ENCODE measurements around the gene MAG. TPM values are rescaled to one million over a fixed set of nuclear protein-coding genes. Genes with fewer than 3 reads are reported as not detected.

Gene MAG
- total and polyA plus RNA-seq, 4 donors: 0.42 TPM; not detected in 3

DNA sequence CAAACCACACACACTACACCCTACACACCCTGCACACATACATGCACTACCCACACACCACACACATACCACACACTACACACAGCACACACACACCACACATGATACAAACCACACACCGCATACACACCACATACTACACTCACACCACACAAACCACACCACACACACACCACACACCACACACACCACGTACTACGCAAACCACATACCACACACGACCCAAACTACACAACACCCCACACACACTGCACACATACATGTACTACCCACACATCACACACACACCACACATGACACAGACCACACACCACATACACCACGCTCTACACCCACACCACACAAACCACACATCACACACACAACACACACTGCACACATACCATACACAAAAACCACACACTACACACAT lies 6.6 kb downstream of the MAG start:
- WGBS, 2 donors: 93 to 94% methylated on average over 5 of the region's 5 CpGs
- H3K9me3 ChIP-seq (ENCODE audit: control insufficient read depth, low read length): no peaks in the 10 kb centered on the region
- H3K27ac ChIP-seq (ENCODE audit: low read depth in 1 of 2, low read length in 2 of 2): no peak overlapping the region
- no peak for DNase-seq
- H3K4me1 ChIP-seq (ENCODE audit: control insufficient read depth in 1 of 2, insufficient read depth in 2 of 2, low read length in 2 of 2): no peaks in the 10 kb centered on the region
- H3K27me3 ChIP-seq (ENCODE audit: control insufficient read depth in 1 of 2, insufficient read depth in 2 of 2, low read length in 1 of 2): no peaks in the 10 kb centered on the region
- ATAC-seq (ENCODE audit: low FRiP score): no peak
- H3K4me3 ChIP-seq (ENCODE audit: low read length in 2 of 2): no peak overlapping the region
- intact Hi-C loops (cut with DNase I): no loop called here
- no peaks in the 10 kb centered on the region for H3K36me3 ChIP-seq (ENCODE audit: control insufficient read depth in 1 of 2, insufficient read depth in 2 of 2, low read length in 1 of 2)

DNA sequence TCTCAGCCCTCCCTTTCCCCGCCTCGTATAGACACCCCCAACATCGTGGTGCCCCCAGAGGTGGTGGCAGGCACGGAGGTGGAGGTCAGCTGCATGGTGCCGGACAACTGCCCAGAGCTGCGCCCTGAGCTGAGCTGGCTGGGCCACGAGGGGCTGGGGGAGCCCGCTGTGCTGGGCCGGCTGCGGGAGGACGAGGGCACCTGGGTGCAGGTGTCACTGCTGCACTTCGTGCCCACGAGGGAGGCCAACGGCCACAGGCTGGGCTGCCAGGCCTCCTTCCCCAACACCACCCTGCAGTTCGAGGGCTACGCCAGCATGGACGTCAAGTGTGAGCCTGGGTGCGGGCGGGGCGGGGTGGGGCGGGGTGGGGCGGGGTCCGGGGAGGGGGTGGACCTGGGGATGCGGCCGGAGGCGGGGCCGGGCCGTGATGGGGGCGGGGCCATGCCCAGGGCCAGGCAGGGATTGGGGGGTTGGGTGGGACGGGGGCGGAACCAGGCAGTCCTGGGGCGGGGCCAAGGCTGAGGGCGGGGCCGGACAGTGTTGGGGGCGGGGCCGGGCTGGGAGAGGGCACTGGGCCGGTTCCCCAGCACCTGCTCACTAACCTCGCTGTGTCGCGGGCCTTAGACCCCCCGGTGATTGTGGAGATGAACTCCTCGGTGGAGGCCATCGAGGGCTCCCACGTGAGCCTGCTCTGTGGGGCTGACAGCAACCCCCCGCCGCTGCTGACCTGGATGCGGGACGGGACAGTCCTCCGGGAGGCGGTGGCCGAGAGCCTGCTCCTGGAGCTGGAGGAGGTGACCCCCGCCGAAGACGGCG lies 7.8 kb downstream of the MAG start:
- Histone ChIP-seq H3K9me3 (ENCODE audit: control insufficient read depth, low read length) (no peaks in the 10 kb centered on the region), H3K4me1 (ENCODE audit: control insufficient read depth in 1 of 2, insufficient read depth in 2 of 2, low read length in 2 of 2) (no peaks in the 10 kb centered on the region), H3K36me3 (ENCODE audit: control insufficient read depth in 1 of 2, insufficient read depth in 2 of 2, low read length in 1 of 2) (no peaks in the 10 kb centered on the region), H3K27me3 (ENCODE audit: control insufficient read depth in 1 of 2, insufficient read depth in 2 of 2, low read length in 1 of 2) (no peaks in the 10 kb centered on the region), H3K27ac (ENCODE audit: low read depth in 1 of 2, low read length in 2 of 2) (no peak overlapping the region), H3K4me3 (ENCODE audit: low read length in 2 of 2) (no peak overlapping the region)
- intact Hi-C loops (cut with DNase I): no loop called here
- DNase-seq (no peak), ATAC-seq (ENCODE audit: low FRiP score) (no peak)
- WGBS, 2 donors: 39 to 44% methylated on average over 30 to 55 of the region's 55 CpGs

DNA sequence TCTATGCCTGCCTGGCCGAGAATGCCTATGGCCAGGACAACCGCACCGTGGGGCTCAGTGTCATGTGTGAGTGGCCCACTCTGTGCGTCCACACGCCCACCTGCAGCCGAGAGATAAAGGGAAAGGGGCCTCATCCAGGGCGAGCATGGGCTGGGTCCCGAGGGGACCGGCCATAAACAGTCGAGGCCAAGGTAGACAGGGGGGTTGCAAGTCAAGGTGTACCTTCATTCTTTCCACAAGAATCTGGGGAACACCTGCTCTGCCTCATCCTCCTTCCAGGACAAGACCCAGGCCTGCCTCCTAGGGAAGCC lies 8.3 kb downstream of the MAG start:
- Histone ChIP-seq H3K9me3 (ENCODE audit: control insufficient read depth, low read length) (no peaks in the 10 kb centered on the region), H3K36me3 (ENCODE audit: control insufficient read depth in 1 of 2, insufficient read depth in 2 of 2, low read length in 1 of 2) (no peaks in the 10 kb centered on the region), H3K27ac (ENCODE audit: low read depth in 1 of 2, low read length in 2 of 2) (no peak overlapping the region), H3K4me1 (ENCODE audit: control insufficient read depth in 1 of 2, insufficient read depth in 2 of 2, low read length in 2 of 2) (no peaks in the 10 kb centered on the region), H3K4me3 (ENCODE audit: low read length in 2 of 2) (no peak overlapping the region), H3K27me3 (ENCODE audit: control insufficient read depth in 1 of 2, insufficient read depth in 2 of 2, low read length in 1 of 2) (no peaks in the 10 kb centered on the region)
- 74 to 78% methylated on average over 10 of the region's 10 CpGs for WGBS, 2 donors
- ATAC-seq (ENCODE audit: low FRiP score) (no peak), DNase-seq (no peak)
- intact Hi-C loops (cut with DNase I): no loop called here

DNA sequence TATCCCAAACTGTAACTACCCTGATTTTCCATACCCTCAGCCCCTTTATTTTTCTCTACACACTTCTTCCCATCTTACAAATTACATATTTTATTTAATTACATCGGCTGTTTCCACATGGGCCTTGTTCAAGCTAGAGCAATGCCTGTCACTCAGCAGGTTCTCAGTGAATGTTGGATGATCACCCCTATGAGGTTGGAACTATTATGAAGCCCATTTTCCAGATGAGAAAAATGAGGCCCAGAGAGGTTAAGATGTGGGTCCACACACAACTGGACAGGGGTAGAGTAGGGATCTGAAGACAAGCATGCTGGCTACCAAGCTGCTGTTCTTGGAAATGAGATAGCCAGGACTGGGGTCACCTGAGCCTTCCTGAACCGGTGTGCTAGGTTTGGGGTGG lies 10.0 kb downstream of the MAG start:
- H3K27me3 ChIP-seq (ENCODE audit: control insufficient read depth in 1 of 2, insufficient read depth in 2 of 2, low read length in 1 of 2): no peaks in the 10 kb centered on the region
- 92 to 95% methylated on average over 2 of the region's 2 CpGs for WGBS, 2 donors

DNA sequence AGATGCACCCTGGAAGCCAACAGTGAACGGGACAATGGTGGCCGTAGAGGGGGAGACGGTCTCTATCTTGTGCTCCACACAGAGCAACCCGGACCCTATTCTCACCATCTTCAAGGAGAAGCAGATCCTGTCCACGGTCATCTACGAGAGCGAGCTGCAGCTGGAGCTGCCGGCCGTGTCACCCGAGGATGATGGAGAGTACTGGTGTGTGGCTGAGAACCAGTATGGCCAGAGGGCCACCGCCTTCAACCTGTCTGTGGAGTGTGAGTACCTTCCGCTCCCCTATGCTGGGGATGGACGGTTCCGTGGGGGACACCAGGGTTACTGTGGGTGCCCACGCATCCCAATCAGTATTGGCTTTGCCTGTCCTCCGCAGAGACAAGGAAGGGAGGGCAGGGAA lies 10.5 kb downstream of the MAG start:
- H3K36me3 ChIP-seq (ENCODE audit: control insufficient read depth in 1 of 2, insufficient read depth in 2 of 2, low read length in 1 of 2): no peaks in the 10 kb centered on the region
- intact Hi-C loops (cut with DNase I): no loop called here
- DNase-seq (no peak), ATAC-seq (ENCODE audit: low FRiP score) (no peak)
- 77 to 86% methylated on average over 16 of the region's 16 CpGs for WGBS, 2 donors
- no peak overlapping the region for H3K27ac ChIP-seq (ENCODE audit: low read depth in 1 of 2, low read length in 2 of 2)
- H3K4me3 ChIP-seq (ENCODE audit: low read length in 2 of 2): no peak overlapping the region
- H3K9me3 ChIP-seq (ENCODE audit: control insufficient read depth, low read length): no peaks in the 10 kb centered on the region
- H3K27me3 ChIP-seq (ENCODE audit: control insufficient read depth in 1 of 2, insufficient read depth in 2 of 2, low read length in 1 of 2): no peaks in the 10 kb centered on the region
- H3K4me1 ChIP-seq (ENCODE audit: control insufficient read depth in 1 of 2, insufficient read depth in 2 of 2, low read length in 2 of 2): no peaks in the 10 kb centered on the region

More for the DNA sequence above, 10.0 kb downstream of the MAG start:
- ATAC-seq (ENCODE audit: low FRiP score): no peak
- H3K27ac ChIP-seq (ENCODE audit: low read depth in 1 of 2, low read length in 2 of 2): no peak overlapping the region
- no peak overlapping the region for H3K4me3 ChIP-seq (ENCODE audit: low read length in 2 of 2)
- no peaks in the 10 kb centered on the region for H3K36me3 ChIP-seq (ENCODE audit: control insufficient read depth in 1 of 2, insufficient read depth in 2 of 2, low read length in 1 of 2)
- intact Hi-C loops (cut with DNase I): no loop called here
- H3K9me3 ChIP-seq (ENCODE audit: control insufficient read depth, low read length): no peaks in the 10 kb centered on the region
- no peaks in the 10 kb centered on the region for H3K4me1 ChIP-seq (ENCODE audit: control insufficient read depth in 1 of 2, insufficient read depth in 2 of 2, low read length in 2 of 2)
- DNase-seq: no peak

DNA sequence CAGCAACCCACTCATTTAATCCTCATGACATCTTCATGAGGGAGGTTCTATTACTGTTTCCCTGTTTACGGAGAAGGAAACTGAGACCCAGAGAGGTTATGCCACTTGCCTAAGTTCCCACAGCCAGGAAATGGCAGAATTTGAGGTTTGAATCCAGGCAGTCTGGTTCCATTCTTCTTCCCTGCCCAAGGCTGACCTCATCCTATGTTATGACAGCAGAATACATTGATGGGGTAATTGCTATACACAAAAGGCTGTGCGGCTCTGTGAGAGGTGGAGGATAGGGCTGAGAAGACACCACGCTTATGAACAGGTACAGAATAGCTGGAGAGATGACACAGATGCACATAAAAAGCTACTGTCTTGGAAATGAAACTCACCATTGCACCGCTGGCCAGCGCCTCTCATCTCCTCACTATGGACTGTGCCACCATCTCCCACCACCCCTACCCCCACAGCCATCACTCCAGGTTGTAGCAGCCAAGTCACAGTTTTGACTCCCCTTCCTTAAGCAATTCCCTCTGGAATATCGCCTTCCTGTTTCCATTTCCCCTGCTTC lies 11.5 kb downstream of the MAG start:
- intact Hi-C loops (cut with DNase I): no loop called here
- Histone ChIP-seq H3K27me3 (ENCODE audit: control insufficient read depth in 1 of 2, insufficient read depth in 2 of 2, low read length in 1 of 2) (no peaks in the 10 kb centered on the region), H3K4me1 (ENCODE audit: control insufficient read depth in 1 of 2, insufficient read depth in 2 of 2, low read length in 2 of 2) (no peaks in the 10 kb centered on the region), H3K9me3 (ENCODE audit: control insufficient read depth, low read length) (no peaks in the 10 kb centered on the region), H3K27ac (ENCODE audit: low read depth in 1 of 2, low read length in 2 of 2) (no peak overlapping the region), H3K36me3 (ENCODE audit: control insufficient read depth in 1 of 2, insufficient read depth in 2 of 2, low read length in 1 of 2) (no peaks in the 10 kb centered on the region), H3K4me3 (ENCODE audit: low read length in 2 of 2) (no peak overlapping the region)
- 84 to 86% methylated on average over 6 of the region's 6 CpGs for WGBS, 2 donors
- ATAC-seq (ENCODE audit: low FRiP score) (no peak), DNase-seq (no peak)

DNA sequence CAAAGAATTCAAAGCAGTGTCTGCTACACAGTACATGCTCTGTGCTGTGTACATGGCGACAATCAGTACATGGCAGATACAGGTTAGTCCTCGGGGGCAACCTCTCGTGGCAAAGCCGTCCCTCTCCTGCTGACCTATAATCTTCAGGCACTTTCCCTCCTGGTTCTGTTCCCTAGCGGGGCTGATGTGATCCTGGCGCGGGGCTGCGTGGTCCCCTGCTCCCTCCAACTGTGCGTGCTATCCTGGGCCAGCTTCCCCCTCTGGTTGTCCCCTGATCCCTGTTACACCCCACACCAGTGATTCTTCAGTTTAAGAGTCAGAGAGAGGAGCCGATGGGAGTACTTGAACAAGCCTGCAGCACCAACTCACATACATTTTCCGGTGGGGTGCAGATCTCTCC lies 12.1 kb downstream of the MAG start:
- ATAC-seq (ENCODE audit: low FRiP score): no peak
- H3K27me3 ChIP-seq (ENCODE audit: control insufficient read depth in 1 of 2, insufficient read depth in 2 of 2, low read length in 1 of 2): no peaks in the 10 kb centered on the region
- 70 to 72% methylated on average over 11 of the region's 11 CpGs for WGBS, 2 donors
- DNase-seq: no peak
- H3K36me3 ChIP-seq (ENCODE audit: control insufficient read depth in 1 of 2, insufficient read depth in 2 of 2, low read length in 1 of 2): no peaks in the 10 kb centered on the region
- no peaks in the 10 kb centered on the region for H3K9me3 ChIP-seq (ENCODE audit: control insufficient read depth, low read length)
- intact Hi-C loops (cut with DNase I): no loop called here
- H3K4me1 ChIP-seq (ENCODE audit: control insufficient read depth in 1 of 2, insufficient read depth in 2 of 2, low read length in 2 of 2): no peaks in the 10 kb centered on the region
- no peak overlapping the region for H3K27ac ChIP-seq (ENCODE audit: low read depth in 1 of 2, low read length in 2 of 2)
- H3K4me3 ChIP-seq (ENCODE audit: low read length in 2 of 2): no peak overlapping the region

DNA sequence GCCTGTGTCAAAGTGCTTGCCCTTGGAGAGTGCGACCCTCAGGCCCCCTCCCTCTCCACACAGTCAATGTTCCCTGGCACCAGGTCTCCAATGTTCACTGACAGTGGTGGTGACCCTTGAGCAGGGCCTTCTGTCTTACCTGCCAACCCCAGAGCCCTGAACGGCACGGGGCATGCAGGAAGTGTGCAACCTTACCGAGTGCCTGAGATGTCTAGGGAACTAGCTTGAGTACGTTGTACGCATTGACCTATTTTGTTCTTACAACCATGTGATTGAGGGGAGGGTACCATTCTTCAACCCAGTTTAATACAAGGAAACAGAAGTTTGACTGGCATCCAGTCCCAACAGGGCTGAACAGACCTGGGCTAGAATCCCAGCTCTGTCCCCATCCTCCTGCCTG lies 13.2 kb downstream of the MAG start:
- H3K4me3 ChIP-seq (ENCODE audit: low read length in 2 of 2): no peak overlapping the region
- ATAC-seq (ENCODE audit: low FRiP score): no peak
- 79 to 82% methylated on average over 6 of the region's 6 CpGs for WGBS, 2 donors
- no peaks in the 10 kb centered on the region for H3K9me3 ChIP-seq (ENCODE audit: control insufficient read depth, low read length)
- no peak overlapping the region for H3K27ac ChIP-seq (ENCODE audit: low read depth in 1 of 2, low read length in 2 of 2)
- H3K27me3 ChIP-seq (ENCODE audit: control insufficient read depth in 1 of 2, insufficient read depth in 2 of 2, low read length in 1 of 2): no peaks in the 10 kb centered on the region
- H3K36me3 ChIP-seq (ENCODE audit: control insufficient read depth in 1 of 2, insufficient read depth in 2 of 2, low read length in 1 of 2): no peaks in the 10 kb centered on the region
- intact Hi-C loops (cut with DNase I): no loop called here
- DNase-seq: no peak
- no peaks in the 10 kb centered on the region for H3K4me1 ChIP-seq (ENCODE audit: control insufficient read depth in 1 of 2, insufficient read depth in 2 of 2, low read length in 2 of 2)

DNA sequence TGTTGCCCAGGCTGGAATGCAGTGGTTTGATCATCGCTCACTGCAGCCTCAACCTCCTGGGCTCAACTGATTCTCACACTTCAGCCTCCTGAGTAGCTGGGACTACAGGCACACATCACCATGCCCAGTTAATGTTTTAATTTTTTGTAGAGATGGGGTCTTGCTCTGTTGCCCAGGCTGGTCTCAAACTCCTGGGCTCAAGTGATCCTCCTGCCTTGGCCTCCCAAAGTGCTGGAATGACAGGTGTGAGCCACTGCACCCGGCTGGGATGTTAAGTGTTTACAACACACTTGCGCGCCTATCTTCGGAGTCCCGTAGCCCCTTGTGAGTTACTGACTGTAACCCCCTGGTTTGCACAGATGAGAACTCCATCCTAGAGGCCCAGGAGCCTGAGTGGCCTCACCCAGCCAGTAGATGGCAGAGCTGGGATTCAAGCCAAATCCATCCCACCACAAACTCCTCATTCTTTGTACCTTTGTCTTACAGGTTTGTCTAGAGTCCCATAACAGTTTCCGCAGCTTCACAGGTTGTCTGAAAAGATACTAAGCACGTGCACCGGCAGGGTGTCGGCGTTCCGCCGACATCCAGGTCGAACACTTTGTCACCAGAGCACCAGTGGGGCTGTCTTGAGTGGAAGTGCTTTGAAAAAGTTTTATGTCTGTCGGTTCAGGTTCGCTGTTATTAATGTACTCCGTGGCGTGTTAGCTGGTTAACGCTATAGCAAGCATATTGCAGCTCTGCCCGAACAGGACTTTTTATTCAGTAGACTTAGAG lies 14.7 kb downstream of the MAG start:
- Histone ChIP-seq H3K4me3 (ENCODE audit: low read length in 2 of 2) (no peak overlapping the region), H3K27me3 (ENCODE audit: control insufficient read depth in 1 of 2, insufficient read depth in 2 of 2, low read length in 1 of 2) (no peaks in the 10 kb centered on the region), H3K27ac (ENCODE audit: low read depth in 1 of 2, low read length in 2 of 2) (no peak overlapping the region), H3K36me3 (ENCODE audit: control insufficient read depth in 1 of 2, insufficient read depth in 2 of 2, low read length in 1 of 2) (no peaks in the 10 kb centered on the region), H3K4me1 (ENCODE audit: control insufficient read depth in 1 of 2, insufficient read depth in 2 of 2, low read length in 2 of 2) (no peaks in the 10 kb centered on the region), H3K9me3 (ENCODE audit: control insufficient read depth, low read length) (no peaks in the 10 kb centered on the region)
- no peak for DNase-seq
- intact Hi-C loops (cut with DNase I): no loop called here
- WGBS, 2 donors: 83 to 86% methylated on average over 20 of the region's 20 CpGs
- no peak for ATAC-seq (ENCODE audit: low FRiP score)

Measured in aorta (tissue), 5 donors.